SHP77 (cell line): ENCODE data around the gene ISOC2.

Experiments
- DNase-seq, 2 experiments: peaks; one replicate each; lab custom pipeline; 2025; lab: John Stamatoyannopoulos, UW

Gene ISOC2

GRCh38 chr19:55406826-55407549 is 54.5 kb downstream of the ISOC2 start:
- no peak for DNase-seq

GRCh38 chr19:55406091-55406825 is 55.2 kb downstream of the ISOC2 start:
- DNase-seq: no peak

- DNase-seq: no peak
Observed at GRCh38 chr19:55405638-55406037, 55.8 kb downstream of the ISOC2 start.
